Measurements from ENCODE around the gene NHLRC2.
"Not testable (repeated sequence)": the region's sequence is repeated elsewhere in the genome, so short reads cannot be mapped to it uniquely, and the experiment has no call there.

Gene NHLRC2

GRCh38 chr10:113933894-113934532 is 79.6 kb downstream of the NHLRC2 start:
- no peak for DNase-seq (ENCODE audit: extremely low spot score, insufficient read length, low read depth)
- no peak for FAIRE-seq

GRCh38 chr10:113937258-113937657 is 82.8 kb downstream of the NHLRC2 start:
- no peak for FAIRE-seq
- no peak for DNase-seq (ENCODE audit: extremely low spot score, insufficient read length, low read depth)

- DNase-seq (ENCODE audit: extremely low spot score, insufficient read length, low read depth) (no peak), FAIRE-seq (no peak)
Measured at GRCh38 chr10:113937756-113938155, 83.3 kb downstream of the NHLRC2 start.

- FAIRE-seq, result no peak
- DNase-seq (ENCODE audit: extremely low spot score, insufficient read length, low read depth), result no peak
Measured at GRCh38 chr10:113939212-113939860, 84.9 kb downstream of the NHLRC2 start.

- no peak for DNase-seq (ENCODE audit: extremely low spot score, insufficient read length, low read depth)
- FAIRE-seq, result no peak
Measured at GRCh38 chr10:113941140-113941539, 86.7 kb downstream of the NHLRC2 start.

GRCh38 chr10:113943196-113943595 is 88.7 kb downstream of the NHLRC2 start:
- not testable (repeated sequence) for FAIRE-seq; DNase-seq (ENCODE audit: extremely low spot score, insufficient read length, low read depth)

- no peak for FAIRE-seq
- DNase-seq (ENCODE audit: extremely low spot score, insufficient read length, low read depth), result no peak
Measured at GRCh38 chr10:113945075-113945686, 90.7 kb downstream of the NHLRC2 start.

GRCh38 chr10:113945687-113946085 is 91.2 kb downstream of the NHLRC2 start:
- DNase-seq (ENCODE audit: extremely low spot score, insufficient read length, low read depth) (no peak), FAIRE-seq (no peak)

- FAIRE-seq, result no peak
Measured at GRCh38 chr10:113947184-113948041, 93.0 kb downstream of the NHLRC2 start.

GRCh38 chr10:113948048-113948447 is 93.6 kb downstream of the NHLRC2 start:
- no peak for DNase-seq (ENCODE audit: extremely low spot score, insufficient read length, low read depth)
- no peak for FAIRE-seq

More at GRCh38 chr10:113947184-113948041, 93.0 kb downstream of the NHLRC2 start:
- DNase-seq (ENCODE audit: extremely low spot score, insufficient read length, low read depth), result no peak

- no peak for DNase-seq (ENCODE audit: extremely low spot score, insufficient read length, low read depth)
- FAIRE-seq, result no peak
Measured at GRCh38 chr10:113950268-113950667, 95.8 kb downstream of the NHLRC2 start.

- DNase-seq (ENCODE audit: extremely low spot score, insufficient read length, low read depth) (no peak), FAIRE-seq (no peak)
Measured at GRCh38 chr10:113953505-113954272, 99.2 kb downstream of the NHLRC2 start.

- FAIRE-seq (no peak), DNase-seq (ENCODE audit: extremely low spot score, insufficient read length, low read depth) (no peak)
Measured at GRCh38 chr10:113954409-113954808, 99.9 kb downstream of the NHLRC2 start.

GRCh38 chr10:113957013-113957412 is 102.6 kb downstream of the NHLRC2 start:
- FAIRE-seq (no peak), DNase-seq (ENCODE audit: extremely low spot score, insufficient read length, low read depth) (no peak)

GRCh38 chr10:113958631-113959382 is 104.3 kb downstream of the NHLRC2 start:
- no peak for DNase-seq (ENCODE audit: extremely low spot score, insufficient read length, low read depth)

GRCh38 chr10:113959383-113959760 is 104.9 kb downstream of the NHLRC2 start:
- DNase-seq (ENCODE audit: extremely low spot score, insufficient read length, low read depth) (no peak), FAIRE-seq (peak; percentile 62)

More at GRCh38 chr10:113958631-113959382, 104.3 kb downstream of the NHLRC2 start:
- no peak for FAIRE-seq

- DNase-seq (ENCODE audit: extremely low spot score, insufficient read length, low read depth) (no peak), FAIRE-seq (peak; percentile 67)
Measured at GRCh38 chr10:113960617-113961181, 106.2 kb downstream of the NHLRC2 start.

GRCh38 chr10:113961182-113962031 is 106.9 kb downstream of the NHLRC2 start:
- FAIRE-seq, result peak; percentile 85
- no peak for DNase-seq (ENCODE audit: extremely low spot score, insufficient read length, low read depth)
